ENCODE measurements around the gene CAPN2.
"Not testable (repeated sequence)": the region's sequence is repeated elsewhere in the genome, so short reads cannot be mapped to it uniquely, and the experiment has no call there.

CAPN2 gene

DNA sequence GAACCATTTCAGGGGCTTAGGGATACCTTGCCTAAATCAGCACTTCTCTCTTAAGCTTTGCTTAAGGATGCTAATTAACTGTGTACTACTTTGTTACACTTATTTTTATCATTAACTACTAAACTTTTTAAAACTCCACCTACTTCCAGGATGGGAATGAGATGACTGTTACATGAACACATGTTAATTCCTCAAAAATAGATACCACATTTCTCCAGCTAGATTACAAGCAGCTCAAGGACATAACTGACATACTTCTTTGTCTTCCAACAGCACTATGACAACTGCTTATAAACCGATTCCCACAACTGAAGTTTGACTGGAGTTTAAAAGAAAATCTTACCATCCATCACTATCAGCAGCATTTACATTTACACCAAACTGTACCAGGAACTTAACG lies 79.7 kb downstream of the CAPN2 start:
- DNase-seq (ENCODE audit: low spot score): no peak

GRCh38 chr1:223793716-223794115 lies 81.4 kb downstream of the CAPN2 start:
- DNase-seq (ENCODE audit: low spot score): no peak

DNA sequence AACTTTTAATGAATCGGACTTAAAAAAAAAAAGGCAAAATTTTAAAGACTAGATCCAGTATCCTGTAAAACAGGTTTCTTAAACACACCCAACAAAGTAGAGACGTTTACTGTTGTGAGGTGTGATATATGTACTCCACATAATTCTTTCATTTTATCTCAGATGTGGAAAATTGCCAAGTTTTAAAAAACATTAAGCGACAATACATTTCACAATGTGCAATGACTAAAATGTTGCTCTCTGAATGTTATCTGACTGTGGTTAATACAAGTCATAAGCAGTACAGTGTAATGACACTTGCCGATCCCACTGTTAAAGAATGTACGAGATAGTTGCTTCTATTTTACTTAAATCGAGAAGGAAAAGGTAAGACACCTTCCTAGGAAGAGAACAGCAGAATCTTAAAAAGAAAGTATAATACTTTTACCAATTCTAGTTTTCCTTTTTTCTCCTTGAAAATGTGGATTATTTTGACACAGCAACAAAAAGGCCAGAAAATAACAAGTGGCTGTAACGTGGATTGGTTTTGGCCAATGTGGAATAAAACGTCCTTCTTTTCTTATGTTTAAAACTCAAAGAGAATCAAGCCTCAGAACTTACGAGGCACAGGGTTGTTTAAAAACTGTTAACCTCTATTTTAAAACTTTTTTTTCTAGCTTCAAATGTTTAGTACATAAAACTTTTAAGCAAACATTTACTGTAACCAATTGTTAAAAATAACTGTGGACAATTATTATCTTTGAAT lies 82.0 kb downstream of the CAPN2 start:
- DNase-seq (ENCODE audit: low spot score): no peak

DNA sequence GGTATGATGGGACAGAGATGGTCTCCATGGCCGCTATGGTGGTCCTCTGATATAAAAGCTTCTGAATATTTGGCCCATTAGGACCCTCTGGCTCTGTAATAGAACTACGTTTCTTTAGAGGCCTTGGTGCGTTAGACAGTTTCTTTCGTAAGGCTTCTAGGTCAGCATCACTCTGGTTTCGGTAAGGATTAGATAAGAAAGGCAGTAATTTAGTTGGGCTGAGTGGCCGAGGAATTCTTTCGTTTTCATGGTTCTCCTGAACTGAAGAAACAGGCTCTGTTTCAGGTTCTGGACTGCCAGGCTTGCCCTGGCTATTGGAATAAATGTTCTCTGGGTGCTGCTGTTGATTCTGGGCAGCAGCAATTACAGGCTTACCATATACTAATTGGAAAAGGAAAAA lies 83.9 kb downstream of the CAPN2 start:
- no peak for DNase-seq (ENCODE audit: low spot score)

DNA sequence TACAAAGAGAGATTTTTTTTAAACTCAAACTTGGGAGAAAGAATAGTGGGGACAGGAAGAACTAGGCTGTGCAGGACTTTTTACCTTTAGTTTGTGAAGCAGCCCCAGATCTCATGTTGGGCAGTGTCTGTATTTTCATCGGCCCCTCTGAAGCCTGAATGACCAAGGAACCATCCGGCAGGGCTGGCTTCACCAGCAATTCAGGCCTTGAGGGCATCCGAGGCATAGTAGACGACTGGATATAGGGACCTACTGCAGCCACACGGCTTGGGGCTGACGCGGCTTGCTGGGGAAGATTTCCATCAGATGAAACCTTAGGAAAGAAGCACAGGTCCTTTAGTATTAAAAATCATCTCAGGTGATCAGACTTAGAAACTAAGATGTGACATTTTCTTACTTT lies 89.7 kb downstream of the CAPN2 start:
- no peak for DNase-seq (ENCODE audit: low spot score)

- no peak for DNase-seq (ENCODE audit: low spot score)
These were observed 90.3 kb downstream of the CAPN2 start for GRCh38 chr1:223802602-223803001.

DNA sequence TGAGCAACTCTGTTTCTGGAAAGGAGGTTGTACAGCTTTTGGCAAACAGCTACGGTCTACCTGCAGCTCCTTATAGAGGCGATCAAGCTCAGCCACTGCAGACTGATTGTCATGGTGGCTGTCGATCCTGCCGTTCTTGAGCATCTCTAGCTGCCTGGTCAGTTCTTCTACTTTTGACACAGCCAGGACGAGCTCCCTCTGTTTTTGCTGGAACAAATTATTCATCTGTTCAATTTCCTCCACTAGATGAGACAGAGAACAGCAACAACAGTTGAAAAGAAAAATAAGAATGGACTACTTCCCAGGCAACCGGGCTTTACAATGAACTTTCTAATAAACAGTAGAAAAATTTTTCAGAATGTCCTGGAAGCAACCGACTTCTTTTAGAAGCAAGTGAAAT lies 90.9 kb downstream of the CAPN2 start:
- no peak for DNase-seq (ENCODE audit: low spot score)

GRCh38 chr1:223809905-223810304 lies 97.6 kb downstream of the CAPN2 start:
- not testable (repeated sequence) for DNase-seq (ENCODE audit: low spot score)

GRCh38 chr1:223810586-223810985 lies 98.2 kb downstream of the CAPN2 start:
- DNase-seq (ENCODE audit: low spot score): no peak

DNA sequence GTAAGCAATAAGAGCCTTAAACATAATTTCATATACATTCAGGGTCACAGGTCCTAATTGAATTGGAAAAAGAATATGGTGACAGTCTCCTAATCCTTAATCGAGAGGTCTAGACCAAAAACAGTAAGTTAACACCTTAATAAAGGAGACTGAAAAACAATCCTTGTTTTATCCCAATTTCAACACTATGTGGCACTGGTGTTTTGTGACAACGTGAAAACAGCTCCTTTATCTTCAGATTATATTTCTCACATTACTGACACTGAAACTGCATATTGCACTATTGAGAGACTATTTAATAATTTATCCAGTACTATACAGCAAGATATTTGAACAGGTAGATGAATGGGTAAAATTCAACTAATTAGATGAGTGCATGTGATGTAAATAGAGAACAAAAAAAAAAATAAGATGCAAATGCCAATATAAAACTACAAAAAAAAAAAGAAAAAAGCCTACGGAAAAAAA lies 99.3 kb downstream of the CAPN2 start:
- peak; percentile 27 for DNase-seq (ENCODE audit: low spot score)

- no peak for DNase-seq (ENCODE audit: low spot score)
These were observed 101.3 kb downstream of the CAPN2 start for GRCh38 chr1:223813645-223814044.

- DNase-seq (ENCODE audit: low spot score): no peak
These were observed 102.9 kb downstream of the CAPN2 start for GRCh38 chr1:223815020-223815853.

GRCh38 chr1:223815865-223816264 lies 103.5 kb downstream of the CAPN2 start:
- no peak for DNase-seq (ENCODE audit: low spot score)

- not testable (repeated sequence) for DNase-seq (ENCODE audit: low spot score)
These were observed 104.9 kb downstream of the CAPN2 start for GRCh38 chr1:223817265-223817664.

DNA sequence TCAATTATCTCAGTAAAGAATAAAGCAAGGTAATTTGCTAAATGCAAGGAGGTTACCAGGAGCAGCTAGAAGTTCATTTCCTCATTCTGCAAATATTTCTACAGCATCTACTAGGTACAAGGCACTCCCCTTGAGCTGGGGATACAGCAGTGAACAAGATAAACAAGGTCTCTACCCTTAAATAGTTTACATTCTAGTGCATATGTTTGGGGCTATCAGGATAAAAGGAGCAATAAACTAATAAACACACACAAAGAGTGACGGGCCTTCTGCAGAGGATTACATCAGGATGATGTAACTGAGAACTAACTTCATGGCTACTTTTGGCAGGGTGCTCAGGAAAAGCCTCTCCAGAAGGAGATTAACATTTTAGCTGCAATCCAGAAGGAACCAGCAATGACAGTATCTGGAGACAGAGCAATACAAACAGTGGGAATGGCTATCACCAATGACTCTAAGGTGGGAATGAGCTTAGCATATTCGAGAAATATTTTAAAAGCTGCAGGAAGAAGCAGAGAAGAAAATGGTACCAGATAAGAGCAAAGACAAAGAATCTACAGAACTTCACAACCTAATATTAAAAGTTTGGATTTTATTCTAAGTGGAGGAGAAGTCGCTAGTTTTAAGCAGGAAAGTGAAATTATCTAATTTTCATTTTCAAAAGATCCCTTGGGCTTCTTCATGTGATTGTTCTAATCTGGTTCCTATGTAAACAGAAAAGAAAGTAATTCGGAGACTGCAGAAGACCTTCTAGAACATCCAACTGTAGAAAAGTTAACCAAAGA lies 107.6 kb downstream of the CAPN2 start:
- no peak for DNase-seq (ENCODE audit: low spot score)

GRCh38 chr1:223820515-223820858 lies 108.1 kb downstream of the CAPN2 start:
- no peak for DNase-seq (ENCODE audit: low spot score)

DNA sequence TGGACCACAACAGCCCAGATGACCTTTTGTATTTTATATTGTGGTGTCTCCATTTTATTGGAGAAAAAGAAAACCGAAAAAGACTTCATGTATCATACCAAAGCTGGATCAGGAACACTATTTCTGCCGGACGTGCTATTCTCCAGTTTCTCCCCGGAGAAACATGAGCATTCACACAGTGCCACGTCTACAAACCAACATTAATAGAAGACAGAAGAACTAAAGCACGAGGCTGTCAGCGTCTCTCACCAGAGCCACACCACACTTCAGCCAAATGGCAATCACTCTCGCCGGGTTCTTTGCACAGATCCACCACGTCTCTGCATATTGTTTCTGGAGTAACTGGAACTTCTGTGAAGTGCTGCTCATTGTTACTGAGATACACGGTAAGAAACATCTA lies 108.6 kb downstream of the CAPN2 start:
- no peak for DNase-seq (ENCODE audit: low spot score)

GRCh38 chr1:223824287-223824686 lies 111.9 kb downstream of the CAPN2 start:
- no peak for DNase-seq (ENCODE audit: low spot score)

DNA sequence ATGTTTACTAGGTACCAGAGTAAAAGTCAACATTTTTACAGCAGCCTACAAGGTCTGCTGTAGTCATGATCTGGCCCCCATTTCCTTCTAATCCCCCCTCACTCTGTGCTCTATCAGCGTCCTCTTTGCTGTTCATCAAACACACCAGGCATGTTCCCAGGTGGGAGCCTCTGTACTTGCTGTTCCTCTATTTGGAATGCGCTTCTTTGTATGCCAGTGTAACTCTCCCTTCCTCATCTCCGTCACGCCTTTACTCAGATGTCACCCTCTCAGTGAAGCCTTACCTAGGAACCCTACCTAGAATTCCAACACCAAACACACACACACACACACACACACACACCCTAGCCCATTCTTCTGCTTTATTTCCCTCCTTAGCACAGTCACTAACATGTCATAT lies 112.4 kb downstream of the CAPN2 start:
- no peak for DNase-seq (ENCODE audit: low spot score)

Measured in CD4-positive, alpha-beta T cell treated with Interleukin-6 at 100 ng/mL for 8 hours (primary cell).